ENCODE results near the gene CSF1R. TPM values are rescaled to one million over a fixed set of nuclear protein-coding genes. Genes with fewer than 3 reads are reported as not detected.

The CSF1R gene
- total RNA-seq, 3 donors from 2014 or later (not counting 1 experiment from before 2014, with no cell fraction given) = 4.9 to 39.0 (median 7.8) TPM

DNA sequence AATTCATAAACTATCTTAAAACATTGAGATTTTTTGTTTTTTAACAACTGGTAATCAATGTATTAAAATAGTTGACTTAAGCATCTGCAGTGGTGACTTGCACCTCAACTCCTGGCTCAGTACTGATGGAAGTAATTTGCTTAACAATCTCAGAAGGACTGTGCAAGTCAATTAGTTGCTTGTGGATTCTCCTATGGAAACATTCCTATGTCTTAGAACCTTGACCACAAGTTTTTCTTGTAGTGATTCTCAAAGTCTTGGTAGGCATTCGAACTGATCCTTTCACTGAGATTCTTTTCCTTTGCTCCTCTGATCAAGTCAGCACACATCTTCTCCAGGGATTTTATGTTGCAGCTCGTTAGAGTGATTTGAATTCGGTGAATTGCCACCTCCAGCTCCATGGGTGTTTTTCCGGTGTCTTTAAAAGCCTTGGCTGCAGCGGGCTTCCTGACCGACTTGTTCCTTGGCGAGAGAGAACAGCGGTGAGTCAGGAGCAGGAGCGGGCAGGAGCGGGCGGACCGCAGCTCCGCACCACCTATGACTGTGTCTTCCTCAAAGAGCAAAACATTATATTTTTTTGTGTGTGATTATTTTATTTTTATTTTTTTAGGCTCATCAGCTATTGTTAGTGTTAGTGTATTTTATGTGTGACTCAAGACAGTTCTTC lies 64.7 kb downstream of the CSF1R start:
- no peak for DNase-seq
- H3K9me3 ChIP-seq (ENCODE audit: control insufficient read depth, insufficient read depth, low read length) = no peaks in the 10 kb centered on the region
- no peak for ATAC-seq
- no peak overlapping the region for H3K27ac ChIP-seq (ENCODE audit: low read length)
- WGBS (ENCODE audit: insufficient coverage) = 96% methylated on average over 13 of the region's 13 CpGs
- no peaks in the 10 kb centered on the region for H3K27me3 ChIP-seq (ENCODE audit: control insufficient read depth, insufficient read depth, low read length)
- H3K9me3 Mint-ChIP-seq = no peaks in the 10 kb centered on the region
- H3K27ac Mint-ChIP-seq = peak overlapping the region in 1 of 2 donors; percentile 45
- H3K4me1 ChIP-seq (ENCODE audit: control insufficient read depth, insufficient read depth, low read length) = no peaks in the 10 kb centered on the region
- intact Hi-C loops (cut with micrococcal nuclease) = no loop called here
- TF ChIP-seq, protein P1, sequence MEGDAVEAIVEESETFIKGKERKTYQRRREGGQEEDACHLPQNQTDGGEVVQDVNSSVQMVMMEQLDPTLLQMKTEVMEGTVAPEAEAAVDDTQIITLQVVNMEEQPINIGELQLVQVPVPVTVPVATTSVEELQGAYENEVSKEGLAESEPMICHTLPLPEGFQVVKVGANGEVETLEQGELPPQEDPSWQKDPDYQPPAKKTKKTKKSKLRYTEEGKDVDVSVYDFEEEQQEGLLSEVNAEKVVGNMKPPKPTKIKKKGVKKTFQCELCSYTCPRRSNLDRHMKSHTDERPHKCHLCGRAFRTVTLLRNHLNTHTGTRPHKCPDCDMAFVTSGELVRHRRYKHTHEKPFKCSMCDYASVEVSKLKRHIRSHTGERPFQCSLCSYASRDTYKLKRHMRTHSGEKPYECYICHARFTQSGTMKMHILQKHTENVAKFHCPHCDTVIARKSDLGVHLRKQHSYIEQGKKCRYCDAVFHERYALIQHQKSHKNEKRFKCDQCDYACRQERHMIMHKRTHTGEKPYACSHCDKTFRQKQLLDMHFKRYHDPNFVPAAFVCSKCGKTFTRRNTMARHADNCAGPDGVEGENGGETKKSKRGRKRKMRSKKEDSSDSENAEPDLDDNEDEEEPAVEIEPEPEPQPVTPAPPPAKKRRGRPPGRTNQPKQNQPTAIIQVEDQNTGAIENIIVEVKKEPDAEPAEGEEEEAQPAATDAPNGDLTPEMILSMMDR (IDR thresholded peaks at IDR 0.05) = no peak
- H3K27me3 Mint-ChIP-seq (ENCODE audit: low read depth in 2 of 2) = no peaks in the 10 kb centered on the region
- H3K4me1 Mint-ChIP-seq = peaks cover 4 to 6% of the 10 kb centered on the region in 2 donors
- peaks cover 62% of the 10 kb centered on the region for H3K36me3 Mint-ChIP-seq
- no peak overlapping the region for H3K4me3 ChIP-seq (ENCODE audit: low read length)
- peaks cover 77% of the 10 kb centered on the region for H3K36me3 ChIP-seq (ENCODE audit: control insufficient read depth, insufficient read depth, low read length)
- H3K4me3 Mint-ChIP-seq = no peak overlapping the region

DNA sequence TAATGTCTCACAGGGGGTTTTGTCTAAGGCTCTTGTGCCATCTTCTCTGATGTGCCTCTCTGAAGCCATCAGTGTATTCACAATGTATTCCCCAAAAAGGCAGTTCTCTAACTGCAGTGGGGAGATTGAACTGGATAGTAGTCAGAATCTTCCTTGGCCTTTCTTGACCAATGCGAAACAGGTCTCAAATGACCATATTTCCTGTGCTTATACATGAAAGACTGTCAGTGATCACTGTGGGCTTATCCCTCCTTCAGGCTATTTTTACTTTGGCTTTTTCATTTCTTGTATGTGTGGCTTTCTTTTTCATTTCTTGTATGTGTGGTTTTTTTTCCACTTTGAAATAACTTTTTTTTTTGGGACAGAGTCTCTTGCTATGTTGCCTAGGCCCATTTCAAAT lies 66.1 kb downstream of the CSF1R start:
- Mint-ChIP-seq H3K9me3 (peaks cover 0 to 4% of the 10 kb centered on the region in 2 donors), H3K4me3 (no peak overlapping the region), H3K27me3 (ENCODE audit: low read depth in 2 of 2) (no peaks in the 10 kb centered on the region), H3K4me1 (peaks cover 4 to 6% of the 10 kb centered on the region in 2 donors), H3K27ac (no peak overlapping the region), H3K36me3 (peaks cover 60% of the 10 kb centered on the region)
- ATAC-seq (no peak), DNase-seq (no peak)
- 100% methylated on average over 1 of the region's 1 CpG for WGBS (ENCODE audit: insufficient coverage)
- no peak overlapping the region for H3K27ac ChIP-seq (ENCODE audit: low read length)
- H3K36me3 ChIP-seq (ENCODE audit: control insufficient read depth, insufficient read depth, low read length) = peaks cover 80% of the 10 kb centered on the region
- TF ChIP-seq, protein P1 (IDR thresholded peaks at IDR 0.05) = no peak
- no peaks in the 10 kb centered on the region for H3K27me3 ChIP-seq (ENCODE audit: control insufficient read depth, insufficient read depth, low read length)
- intact Hi-C loops (cut with micrococcal nuclease) = no loop called here
- no peaks in the 10 kb centered on the region for H3K4me1 ChIP-seq (ENCODE audit: control insufficient read depth, insufficient read depth, low read length)
- no peak overlapping the region for H3K4me3 ChIP-seq (ENCODE audit: low read length)
- H3K9me3 ChIP-seq (ENCODE audit: control insufficient read depth, insufficient read depth, low read length) = peaks cover 5% of the 10 kb centered on the region

DNA sequence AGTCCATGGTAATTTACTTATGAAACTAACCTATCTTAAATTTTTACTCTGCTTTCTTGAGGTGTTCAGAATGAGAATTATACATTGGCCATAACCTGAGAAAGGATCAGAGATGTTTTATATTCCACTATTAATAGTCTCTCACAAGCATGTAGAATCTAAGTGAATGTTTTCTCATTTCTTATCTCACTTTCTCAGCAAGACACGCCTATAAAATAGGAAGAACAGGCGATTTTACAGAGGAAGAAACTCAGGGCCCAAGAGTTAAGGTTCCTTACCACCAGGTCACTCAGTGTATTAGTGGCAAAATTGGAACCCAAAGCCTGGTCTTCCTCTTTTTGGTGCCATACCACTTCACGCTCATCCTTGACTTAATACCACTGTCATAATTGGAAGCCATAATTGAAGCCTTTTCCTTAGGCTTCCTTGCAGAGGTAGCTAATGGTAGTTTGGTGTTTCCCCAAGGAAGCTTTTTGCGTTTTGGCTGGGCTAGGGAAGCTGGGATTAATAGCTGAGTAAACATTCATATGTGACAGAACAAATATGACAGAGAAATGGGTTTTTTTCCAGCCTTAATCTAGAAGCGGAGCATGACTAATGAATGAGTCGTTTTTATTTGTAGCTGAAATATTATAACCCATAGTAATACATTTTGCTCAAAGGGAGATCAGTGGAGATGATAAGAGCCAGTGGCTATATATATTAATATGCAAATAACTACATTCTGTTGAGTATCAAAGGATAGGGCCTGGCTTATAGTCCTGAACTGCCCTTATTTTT lies 68.9 kb downstream of the CSF1R start:
- H3K27me3 ChIP-seq (ENCODE audit: control insufficient read depth, insufficient read depth, low read length) = no peaks in the 10 kb centered on the region
- H3K4me3 ChIP-seq (ENCODE audit: low read length) = no peak overlapping the region
- Mint-ChIP-seq H3K4me3 (no peak overlapping the region), H3K4me1 (peaks cover 5 to 7% of the 10 kb centered on the region in 2 donors), H3K27me3 (ENCODE audit: low read depth in 2 of 2) (no peaks in the 10 kb centered on the region), H3K27ac (no peak overlapping the region), H3K9me3 (peaks cover 0 to 4% of the 10 kb centered on the region in 2 donors), H3K36me3 (peaks cover 69% of the 10 kb centered on the region)
- H3K27ac ChIP-seq (ENCODE audit: low read length) = no peak overlapping the region
- no peak for ATAC-seq
- TF ChIP-seq, protein P1 (IDR thresholded peaks at IDR 0.05) = no peak
- intact Hi-C loops (cut with micrococcal nuclease) = no loop called here
- no peaks in the 10 kb centered on the region for H3K4me1 ChIP-seq (ENCODE audit: control insufficient read depth, insufficient read depth, low read length)
- WGBS (ENCODE audit: insufficient coverage) = 98% methylated on average over 3 of the region's 6 CpGs
- DNase-seq = no peak
- H3K9me3 ChIP-seq (ENCODE audit: control insufficient read depth, insufficient read depth, low read length) = peaks cover 6% of the 10 kb centered on the region
- H3K36me3 ChIP-seq (ENCODE audit: control insufficient read depth, insufficient read depth, low read length) = peaks cover 84% of the 10 kb centered on the region
